Glutamatergic neuron (in vitro differentiated cells): ENCODE data around the gene SLC6A1. TPM values are rescaled to one million over a fixed set of nuclear protein-coding genes. Genes with fewer than 3 reads are reported as not detected.

Experiments
- DNase-seq: peaks from one replicate; pipeline ENCODE4 v3.0.0; 2022
- H3K27ac Mint-ChIP-seq: one replicate; pipeline ENCODE4 v1.8.0; 2020; ENCODE audit warnings: mild to moderate bottlenecking, mixed read lengths, inconsistent platforms; ENCODE audit not compliant: unreplicated experiment
- H3K27me3 Mint-ChIP-seq: one replicate; pipeline ENCODE4 v1.8.0; 2020; ENCODE audit warnings: mild to moderate bottlenecking, moderate library complexity, mixed read lengths, inconsistent platforms; ENCODE audit not compliant: unreplicated experiment
- H3K36me3 Mint-ChIP-seq: one replicate; pipeline ENCODE4 v1.8.0; 2020; ENCODE audit warnings: mild to moderate bottlenecking, mixed read lengths, inconsistent platforms; ENCODE audit not compliant: unreplicated experiment
- H3K4me1 Mint-ChIP-seq: one replicate; pipeline ENCODE4 v1.8.0; 2020; ENCODE audit warnings: mild to moderate bottlenecking, low read depth, mixed read lengths, inconsistent platforms; ENCODE audit not compliant: unreplicated experiment
- H3K4me3 Mint-ChIP-seq: one replicate; pipeline ENCODE4 v1.8.0; 2020; ENCODE audit warnings: mild to moderate bottlenecking, mixed read lengths, inconsistent platforms; ENCODE audit not compliant: unreplicated experiment
- H3K9me3 Mint-ChIP-seq: one replicate; pipeline ENCODE4 v1.8.0; 2020; ENCODE audit warnings: mild to moderate bottlenecking, moderate library complexity, mixed read lengths, inconsistent platforms; ENCODE audit not compliant: unreplicated experiment
- CTCF ChIP-seq: fragments of 200-600 bp; sonication (generic); IDR thresholded peaks from one replicate; pipeline ENCODE4 v1.5.0; 2021; ENCODE audit not compliant: partially characterized antibody, unreplicated experiment
- total RNA-seq: library from RNA; stranded (reverse); fragmentation: NEBNext Ultra II Directional; extraction: Animal tissue kit (Norgen Biotek cat#: 25700); gene quantifications from one replicate; pipeline ENCODE4 v1.2.1, GENCODE V29; 2021; ENCODE audit not compliant: unreplicated experiment

SLC6A1 gene
- total RNA-seq, 1 donor from 2014 or later: 0.15 TPM

GRCh38 chr3:10974746-10975375 lies 17.7 kb upstream of the SLC6A1 start:
- DNase-seq: no peak
- no peak overlapping the region for H3K4me3 Mint-ChIP-seq
- H3K4me1 Mint-ChIP-seq: peaks cover 14% of the 10 kb centered on the region
- no peak for TF ChIP-seq CTCF
- no peak overlapping the region for H3K27ac Mint-ChIP-seq
- H3K27me3 Mint-ChIP-seq: peaks cover 15% of the 10 kb centered on the region
- peaks cover 4% of the 10 kb centered on the region for H3K36me3 Mint-ChIP-seq
- H3K9me3 Mint-ChIP-seq: peaks cover 7% of the 10 kb centered on the region

- H3K4me3 Mint-ChIP-seq: no peak overlapping the region
- H3K9me3 Mint-ChIP-seq: peaks cover 7% of the 10 kb centered on the region
- TF ChIP-seq CTCF: no peak
- peaks cover 15% of the 10 kb centered on the region for H3K27me3 Mint-ChIP-seq
- H3K4me1 Mint-ChIP-seq: peaks cover 14% of the 10 kb centered on the region
- H3K36me3 Mint-ChIP-seq: peaks cover 4% of the 10 kb centered on the region
- DNase-seq: no peak
- no peak overlapping the region for H3K27ac Mint-ChIP-seq
Measured at GRCh38 chr3:10975695-10976234, 16.8 kb upstream of the SLC6A1 start.

GRCh38 chr3:10976770-10977169 lies 15.8 kb upstream of the SLC6A1 start:
- Mint-ChIP-seq H3K36me3 (peaks cover 4% of the 10 kb centered on the region), H3K27ac (no peak overlapping the region), H3K4me3 (no peak overlapping the region), H3K9me3 (peaks cover 7% of the 10 kb centered on the region), H3K27me3 (peaks cover 12% of the 10 kb centered on the region), H3K4me1 (peaks cover 14% of the 10 kb centered on the region)
- no peak for TF ChIP-seq CTCF
- DNase-seq: no peak

- H3K4me1 Mint-ChIP-seq: peaks cover 10% of the 10 kb centered on the region
- DNase-seq: no peak
- no peak overlapping the region for H3K27ac Mint-ChIP-seq
- H3K4me3 Mint-ChIP-seq: peak overlapping the region; percentile 6
- TF ChIP-seq CTCF: no peak
- H3K27me3 Mint-ChIP-seq: peaks cover 10% of the 10 kb centered on the region
- peaks cover 4% of the 10 kb centered on the region for H3K36me3 Mint-ChIP-seq
- H3K9me3 Mint-ChIP-seq: peaks cover 6% of the 10 kb centered on the region
Measured at GRCh38 chr3:10977892-10978510, 14.5 kb upstream of the SLC6A1 start.

- peaks cover 4% of the 10 kb centered on the region for H3K36me3 Mint-ChIP-seq
- no peak overlapping the region for H3K4me3 Mint-ChIP-seq
- DNase-seq: no peak
- no peak for TF ChIP-seq CTCF
- peaks cover 7% of the 10 kb centered on the region for H3K27me3 Mint-ChIP-seq
- H3K9me3 Mint-ChIP-seq: peaks cover 5% of the 10 kb centered on the region
- H3K4me1 Mint-ChIP-seq: peaks cover 8% of the 10 kb centered on the region
- no peak overlapping the region for H3K27ac Mint-ChIP-seq
Measured at GRCh38 chr3:10978956-10979355, 13.6 kb upstream of the SLC6A1 start.
